HepG2 (cell line): ENCODE measurements around the gene NTPCR. TPM values are rescaled to one million over a fixed set of nuclear protein-coding genes. Genes with fewer than 3 reads are reported as not detected.

Experiments
- ATAC-seq: fragments of 200-7000 bp; cut with Tn5 transposase; 3 replicates; pipeline ENCODE4 v1.9.1; 2020; ENCODE audit warnings: mild to moderate bottlenecking, moderate library complexity
- BruUV-seq: library from RNA; stranded (reverse); fragments of 400-500 nt; replicated peaks from 2 replicates; lab custom pipeline; 2021; lab: Mats Ljungman, UMichigan
- CTCF ChIA-PET: fragments of 300-600 bp; formaldehyde crosslinking; extraction: SDS; loops from one replicate; lab custom pipeline; 2021; ENCODE audit warnings: low total read pairs, inconsistent platforms, low intra/inter-chr PET ratio; lab: Yijun Ruan, JAX
- POLR2A ChIA-PET: fragments of 350-600 bp; sonication (Branson Sonifier 250); formaldehyde crosslinking; loops from one replicate; lab custom pipeline; 2020; ENCODE audit warnings: antibody characterized with exemption, inconsistent platforms; lab: Yijun Ruan, JAX
- DNase-seq: peaks from one replicate; pipeline ENCODE4 v3.0.0-alpha.2; 2015; ENCODE audit warnings: low spot score
- FAIRE-seq: peaks from 3 replicates; lab custom pipeline; 2011; peaks lifted over from hg19 to GRCh38; lab: Jason Lieb, UNC
- H2AFZ ChIP-seq: one replicate; pipeline ENCODE4 v1.6.1; 2011; ENCODE audit warnings: low read length, inconsistent platforms
- H3K27ac ChIP-seq: fragments of 300-600 bp; 3 replicates; pipeline ENCODE4 v1.8.0; 2011; ENCODE audit warnings: mixed run types, mild to moderate bottlenecking, mixed read lengths, low read length, inconsistent platforms; ENCODE audit not compliant: insufficient read depth; ENCODE audit errors: extremely low read length
- H3K27me3 ChIP-seq, 2 experiments: fragments of 200-600 bp in 1 of 2; 2 replicates in 1 of 2; 3 replicates in 1 of 2; pipeline versions ENCODE4 v1.6.0 to v1.8.0; 2011; ENCODE audit warnings: low read length in 2 of 2, mild to moderate bottlenecking in 2 of 2, moderate library complexity in 2 of 2, inconsistent platforms in 1 of 2; ENCODE audit not compliant: insufficient read depth in 2 of 2, control insufficient read depth in 1 of 2
- H3K36me3 ChIP-seq, 2 experiments: fragments of 200-600 bp in 1 of 2; replicated peaks in 1 of 2; 2 replicates in 1 of 2; 3 replicates in 1 of 2; pipeline versions ENCODE4 v1.5.1 to v1.8.0; 2011; ENCODE audit warnings: low read length in 2 of 2, inconsistent platforms in 1 of 2; ENCODE audit not compliant: insufficient read depth in 2 of 2, control insufficient read depth in 1 of 2
- H3K4me1 ChIP-seq: 2 replicates; pipeline ENCODE4 v1.5.1; 2012; ENCODE audit warnings: low read length, inconsistent platforms; ENCODE audit not compliant: insufficient read depth
- H3K4me2 ChIP-seq: 2 replicates; pipeline ENCODE4 v1.6.0; 2011; ENCODE audit warnings: low read depth, low read length, inconsistent platforms
- H3K4me3 ChIP-seq, 3 experiments: fragments of 200-600 bp in 1 of 3; sonication (generic), shearing (Covaris generic) in 1 of 3; replicated peaks in 1 of 3; 2 replicates each; pipeline ENCODE4 v1.5.1; 2011 to 2016; ENCODE audit warnings: low read length in 3 of 3, inconsistent platforms in 2 of 3, low read depth in 2 of 3, mild to moderate bottlenecking in 2 of 3, control low read depth in 1 of 3, mixed read lengths in 1 of 3; ENCODE audit not compliant: insufficient read depth in 1 of 3
- H3K79me2 ChIP-seq: one replicate; pipeline ENCODE4 v1.6.1; 2011; ENCODE audit warnings: low read length, inconsistent platforms; ENCODE audit not compliant: insufficient read depth
- H3K9ac ChIP-seq: 2 replicates; pipeline ENCODE4 v1.6.0; 2011; ENCODE audit warnings: mild to moderate bottlenecking, low read depth, low read length, inconsistent platforms; ENCODE audit not compliant: insufficient read depth
- H3K9me3 ChIP-seq: 2 replicates; pipeline ENCODE4 v1.5.1; 2012; ENCODE audit warnings: mild to moderate bottlenecking, low read length
- H4K20me1 ChIP-seq: 2 replicates; pipeline ENCODE4 v1.6.0; 2011; ENCODE audit warnings: inconsistent platforms, mild to moderate bottlenecking, low read length, moderate library complexity; ENCODE audit not compliant: insufficient read depth
- CEBPB ChIP-seq: IDR thresholded peaks from 2 replicates; pipeline ENCODE4 v1.6.1; 2011; ENCODE audit warnings: low read depth, low read length, improper control_type of control experiment, borderline replicate concordance
- GATA4 ChIP-seq: sonication (generic); IDR thresholded peaks from 2 replicates; pipeline ENCODE4 v1.6.1; 2016; ENCODE audit warnings: antibody characterized with exemption, low read depth, borderline replicate concordance
- MXI1 ChIP-seq: IDR thresholded peaks from 3 replicates; pipeline ENCODE4 v1.6.1; 2012; ENCODE audit warnings: low read depth, low read length, inconsistent platforms, borderline replicate concordance
- TSC22D2 ChIP-seq: sonication (generic); formaldehyde crosslinking; IDR thresholded peaks from 2 replicates; pipeline ENCODE4 v1.5.1; 2020; ENCODE audit warnings: missing genetic modification reagents, mild to moderate bottlenecking, borderline replicate concordance
- ZC3H13 ChIP-seq: sonication (generic); formaldehyde crosslinking; IDR thresholded peaks from 2 replicates; pipeline ENCODE4 v1.8.1; 2023; ENCODE audit warnings: mild to moderate bottlenecking, missing genetic modification reagents, moderate library complexity
- ZNF547 ChIP-seq: sonication (generic); formaldehyde crosslinking; IDR thresholded peaks from 2 replicates; pipeline ENCODE4 v1.5.1; 2020; ENCODE audit warnings: mild to moderate bottlenecking, missing genetic modification reagents
- ZNF75D ChIP-seq: sonication (generic); formaldehyde crosslinking; IDR thresholded peaks from 2 replicates; pipeline ENCODE4 v1.8.1; 2023; ENCODE audit warnings: missing genetic modification reagents, mild to moderate bottlenecking, borderline replicate concordance
- WGBS: methylation state at CpG from one replicate; pipeline ENCODE4 v1.1.6; 2017; ENCODE audit warnings: low lambda C conversion rate; 5-methylcytosine and 5-hydroxymethylcytosine counted together
- in situ Hi-C: cut with HindIII; loops from 2 replicates; pipeline ENCODE4 v1.10.0; 2017; ENCODE audit warnings: low pct_unique_long_range_greater_than_20kb; ENCODE audit not compliant: extremely low pct_ligation_motif_present
- intact Hi-C: fragments of 100-400 bp; cut with micrococcal nuclease; formaldehyde crosslinking; loops from one replicate; pipeline ENCODE4 v1.10.0; 2022; ENCODE audit not compliant: unreplicated experiment
- polyA plus RNA-seq, 8 experiments: library from polyadenylated mRNA; depleted of rRNA in 3 of 8; stranded (reverse) in 7 of 8; unstranded in 1 of 8; fragments of >200 nt; fragmentation: Illumina TruSeq in 4 of 8; extraction: Trizol in 4 of 8; gene quantifications; 2 replicates each; pipeline versions ENCODE4 v1.2.1 to v1.2.3, GENCODE V29; 2011 to 2016; ENCODE audit warnings: low read depth in 4 of 8, missing spikeins in 1 of 8, mixed read lengths in 1 of 8; ENCODE audit not compliant: insufficient read depth in 1 of 8
- total RNA-seq, 5 experiments: library from RNA; depleted of rRNA; stranded (reverse); fragments of >200 nt; fragmentation: Illumina TruSeq; extraction: Trizol; gene quantifications; 2 replicates each; pipeline ENCODE4 v1.2.3, GENCODE V29; 2016; ENCODE audit warnings: low read depth in 1 of 5
- TF ChIP-seq, protein P1 (sequence below): IDR thresholded peaks from 2 replicates; pipeline ENCODE4 v1.6.1; 2012; ENCODE audit warnings: low read length, improper control_type of control experiment
- TF ChIP-seq, protein P2 (sequence below): sonication (generic); formaldehyde crosslinking; IDR thresholded peaks from 2 replicates; pipeline ENCODE4 v1.4.0; 2020; ENCODE audit warnings: mild to moderate bottlenecking, missing genetic modification reagents

The NTPCR gene
- total and polyA plus RNA-seq, 2 of the 13 experiments (the other 11 are each of a cell fraction or from before 2014, with no cell fraction given) = 11.7 to 47.0 TPM

DNA sequence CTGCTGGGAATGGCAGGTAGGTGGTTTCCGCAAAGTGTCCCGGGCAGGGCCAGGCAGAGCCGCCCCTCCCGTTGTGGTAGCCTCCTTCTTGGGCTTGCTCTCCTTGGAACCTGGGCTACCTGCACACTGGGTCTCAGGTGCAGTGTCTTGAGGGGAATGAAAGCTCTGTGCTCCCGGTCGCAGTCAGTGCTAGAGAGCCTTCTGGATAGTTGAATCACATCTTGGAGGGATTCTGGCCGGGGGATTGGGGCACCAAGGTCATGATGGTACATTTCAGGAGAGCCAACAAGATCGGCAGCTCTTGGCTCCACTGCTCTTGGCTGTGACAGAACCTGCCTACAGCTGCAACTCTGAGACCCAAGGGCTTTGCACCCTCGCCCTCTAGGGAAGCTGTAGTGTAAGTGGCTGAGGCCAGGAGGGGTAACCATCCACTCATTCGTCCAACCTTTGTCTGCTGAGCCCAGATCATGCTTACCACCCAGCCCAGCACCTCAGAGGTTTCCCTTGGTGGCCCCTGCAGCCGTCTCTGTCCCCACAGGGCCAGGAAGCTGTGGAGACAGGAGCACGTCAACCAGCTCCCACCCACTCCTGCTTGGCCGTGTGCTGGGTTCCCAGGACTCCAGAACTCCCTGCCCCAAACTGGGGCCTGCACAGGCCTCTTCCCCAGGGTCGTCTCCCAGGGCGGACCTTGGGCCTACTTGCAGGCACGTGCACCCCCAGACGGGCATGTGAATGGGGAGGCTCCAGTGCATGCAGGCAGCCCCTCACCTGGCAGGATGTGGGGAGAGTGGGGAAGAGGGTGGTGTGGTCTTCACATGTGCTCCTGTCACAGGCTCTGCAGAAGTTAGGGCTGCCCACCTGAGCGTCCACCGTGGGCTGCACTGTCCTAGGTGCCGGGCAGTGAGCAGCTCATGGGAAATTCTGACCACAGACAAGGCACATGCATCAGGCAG, 40.0 kb downstream of the NTPCR start:
- Histone ChIP-seq H3K4me3 (no peak overlapping the region), H3K36me3 (no peaks in the 10 kb centered on the region), H3K9ac (no peak overlapping the region), H4K20me1 (no peaks in the 10 kb centered on the region), H2AFZ (no peak overlapping the region), H3K9me3 (peaks cover 17% of the 10 kb centered on the region), H3K4me2 (no peak overlapping the region), H3K79me2 (no peaks in the 10 kb centered on the region), H3K27ac (no peak overlapping the region), H3K4me1 (no peaks in the 10 kb centered on the region), H3K27me3 (no peaks in the 10 kb centered on the region)
- ChIA-PET POLR2A (no interaction called here), CTCF (no interaction called here)
- DNase-seq = no peak
- in situ Hi-C loops = no loop called here
- no TSS peak for BruUV-seq
- no peak; the same call in 2 of the 3 replicates for ATAC-seq
- WGBS = 38% methylated on average over 9 of the region's 20 CpGs
- intact Hi-C loops = no loop called here
- FAIRE-seq = no peak
- TF ChIP-seq MXI1 (no peak), GATA4 (no peak), TSC22D2 (CRISPR knock-in tag) (no peak), ZC3H13 (CRISPR knock-in tag) (no peak), ZNF75D (CRISPR knock-in tag) (no peak), CEBPB (no peak), ZNF547 (CRISPR knock-in tag) (no peak)
- TF ChIP-seq, protein P1, sequence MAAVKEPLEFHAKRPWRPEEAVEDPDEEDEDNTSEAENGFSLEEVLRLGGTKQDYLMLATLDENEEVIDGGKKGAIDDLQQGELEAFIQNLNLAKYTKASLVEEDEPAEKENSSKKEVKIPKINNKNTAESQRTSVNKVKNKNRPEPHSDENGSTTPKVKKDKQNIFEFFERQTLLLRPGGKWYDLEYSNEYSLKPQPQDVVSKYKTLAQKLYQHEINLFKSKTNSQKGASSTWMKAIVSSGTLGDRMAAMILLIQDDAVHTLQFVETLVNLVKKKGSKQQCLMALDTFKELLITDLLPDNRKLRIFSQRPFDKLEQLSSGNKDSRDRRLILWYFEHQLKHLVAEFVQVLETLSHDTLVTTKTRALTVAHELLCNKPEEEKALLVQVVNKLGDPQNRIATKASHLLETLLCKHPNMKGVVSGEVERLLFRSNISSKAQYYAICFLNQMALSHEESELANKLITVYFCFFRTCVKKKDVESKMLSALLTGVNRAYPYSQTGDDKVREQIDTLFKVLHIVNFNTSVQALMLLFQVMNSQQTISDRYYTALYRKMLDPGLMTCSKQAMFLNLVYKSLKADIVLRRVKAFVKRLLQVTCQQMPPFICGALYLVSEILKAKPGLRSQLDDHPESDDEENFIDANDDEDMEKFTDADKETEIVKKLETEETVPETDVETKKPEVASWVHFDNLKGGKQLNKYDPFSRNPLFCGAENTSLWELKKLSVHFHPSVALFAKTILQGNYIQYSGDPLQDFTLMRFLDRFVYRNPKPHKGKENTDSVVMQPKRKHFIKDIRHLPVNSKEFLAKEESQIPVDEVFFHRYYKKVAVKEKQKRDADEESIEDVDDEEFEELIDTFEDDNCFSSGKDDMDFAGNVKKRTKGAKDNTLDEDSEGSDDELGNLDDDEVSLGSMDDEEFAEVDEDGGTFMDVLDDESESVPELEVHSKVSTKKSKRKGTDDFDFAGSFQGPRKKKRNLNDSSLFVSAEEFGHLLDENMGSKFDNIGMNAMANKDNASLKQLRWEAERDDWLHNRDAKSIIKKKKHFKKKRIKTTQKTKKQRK = no peak
- TF ChIP-seq, protein P2, sequence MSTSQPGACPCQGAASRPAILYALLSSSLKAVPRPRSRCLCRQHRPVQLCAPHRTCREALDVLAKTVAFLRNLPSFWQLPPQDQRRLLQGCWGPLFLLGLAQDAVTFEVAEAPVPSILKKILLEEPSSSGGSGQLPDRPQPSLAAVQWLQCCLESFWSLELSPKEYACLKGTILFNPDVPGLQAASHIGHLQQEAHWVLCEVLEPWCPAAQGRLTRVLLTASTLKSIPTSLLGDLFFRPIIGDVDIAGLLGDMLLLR (CRISPR knock-in tag) = no peak
